HepG2 (cell line): ENCODE results near the gene PRELP. TPM values are rescaled to one million over a fixed set of nuclear protein-coding genes. Genes with fewer than 3 reads are reported as not detected.

Experiments
- ATAC-seq: fragments of 200-7000 bp; cut with Tn5 transposase; 3 replicates; pipeline ENCODE4 v1.9.1; 2020; ENCODE audit warnings: mild to moderate bottlenecking, moderate library complexity
- BruUV-seq: library from RNA; stranded (reverse); fragments of 400-500 nt; replicated peaks from 2 replicates; lab custom pipeline; 2021; lab: Mats Ljungman, UMichigan
- CTCF ChIA-PET: fragments of 300-600 bp; formaldehyde crosslinking; extraction: SDS; loops from one replicate; lab custom pipeline; 2021; ENCODE audit warnings: low total read pairs, inconsistent platforms, low intra/inter-chr PET ratio; lab: Yijun Ruan, JAX
- POLR2A ChIA-PET: fragments of 350-600 bp; sonication (Branson Sonifier 250); formaldehyde crosslinking; loops from one replicate; lab custom pipeline; 2020; ENCODE audit warnings: antibody characterized with exemption, inconsistent platforms; lab: Yijun Ruan, JAX
- DNase-seq: peaks from one replicate; pipeline ENCODE4 v3.0.0-alpha.2; 2015; ENCODE audit warnings: low spot score
- FAIRE-seq: peaks from 3 replicates; lab custom pipeline; 2011; peaks lifted over from hg19 to GRCh38; lab: Jason Lieb, UNC
- H2AFZ ChIP-seq: one replicate; pipeline ENCODE4 v1.6.1; 2011; ENCODE audit warnings: low read length, inconsistent platforms
- H3K27ac ChIP-seq: fragments of 300-600 bp; 3 replicates; pipeline ENCODE4 v1.8.0; 2011; ENCODE audit warnings: mixed run types, mild to moderate bottlenecking, mixed read lengths, low read length, inconsistent platforms; ENCODE audit not compliant: insufficient read depth; ENCODE audit errors: extremely low read length
- H3K27me3 ChIP-seq, 2 experiments: fragments of 200-600 bp in 1 of 2; 2 replicates in 1 of 2; 3 replicates in 1 of 2; pipeline versions ENCODE4 v1.6.0 to v1.8.0; 2011; ENCODE audit warnings: low read length in 2 of 2, mild to moderate bottlenecking in 2 of 2, moderate library complexity in 2 of 2, inconsistent platforms in 1 of 2; ENCODE audit not compliant: insufficient read depth in 2 of 2, control insufficient read depth in 1 of 2
- H3K36me3 ChIP-seq, 2 experiments: fragments of 200-600 bp in 1 of 2; replicated peaks in 1 of 2; 2 replicates in 1 of 2; 3 replicates in 1 of 2; pipeline versions ENCODE4 v1.5.1 to v1.8.0; 2011; ENCODE audit warnings: low read length in 2 of 2, inconsistent platforms in 1 of 2; ENCODE audit not compliant: insufficient read depth in 2 of 2, control insufficient read depth in 1 of 2
- H3K4me1 ChIP-seq: 2 replicates; pipeline ENCODE4 v1.5.1; 2012; ENCODE audit warnings: low read length, inconsistent platforms; ENCODE audit not compliant: insufficient read depth
- H3K4me2 ChIP-seq: 2 replicates; pipeline ENCODE4 v1.6.0; 2011; ENCODE audit warnings: low read depth, low read length, inconsistent platforms
- H3K4me3 ChIP-seq, 3 experiments: fragments of 200-600 bp in 1 of 3; sonication (generic), shearing (Covaris generic) in 1 of 3; replicated peaks in 1 of 3; 2 replicates each; pipeline ENCODE4 v1.5.1; 2011 to 2016; ENCODE audit warnings: low read length in 3 of 3, inconsistent platforms in 2 of 3, low read depth in 2 of 3, mild to moderate bottlenecking in 2 of 3, control low read depth in 1 of 3, mixed read lengths in 1 of 3; ENCODE audit not compliant: insufficient read depth in 1 of 3
- H3K79me2 ChIP-seq: one replicate; pipeline ENCODE4 v1.6.1; 2011; ENCODE audit warnings: low read length, inconsistent platforms; ENCODE audit not compliant: insufficient read depth
- H3K9ac ChIP-seq: 2 replicates; pipeline ENCODE4 v1.6.0; 2011; ENCODE audit warnings: mild to moderate bottlenecking, low read depth, low read length, inconsistent platforms; ENCODE audit not compliant: insufficient read depth
- H3K9me3 ChIP-seq: 2 replicates; pipeline ENCODE4 v1.5.1; 2012; ENCODE audit warnings: mild to moderate bottlenecking, low read length
- H4K20me1 ChIP-seq: 2 replicates; pipeline ENCODE4 v1.6.0; 2011; ENCODE audit warnings: inconsistent platforms, mild to moderate bottlenecking, low read length, moderate library complexity; ENCODE audit not compliant: insufficient read depth
- DRAP1 ChIP-seq: IDR thresholded peaks from 2 replicates; pipeline ENCODE4 v1.6.1; 2016; ENCODE audit warnings: missing genetic modification reagents, missing compliant biosample characterization
- FOXO4 ChIP-seq: sonication (generic); formaldehyde crosslinking; conservative IDR thresholded peaks from 2 replicates; pipeline ENCODE4 v1.8.1; 2023; ENCODE audit warnings: missing genetic modification reagents
- GTF3A ChIP-seq: sonication (generic); formaldehyde crosslinking; conservative IDR thresholded peaks from 2 replicates; pipeline ENCODE4 v1.4.0; 2020; ENCODE audit warnings: mild to moderate bottlenecking, missing genetic modification reagents
- NCOR1 ChIP-seq: fragments of 200-600 bp; sonication (generic); IDR thresholded peaks from 2 replicates; pipeline ENCODE4 v1.7.0; 2017; ENCODE audit warnings: antibody characterized with exemption, low read length, borderline replicate concordance
- NFE2L1 ChIP-seq: sonication (generic); formaldehyde crosslinking; IDR thresholded peaks from 2 replicates; pipeline ENCODE4 v1.4.0; 2020; ENCODE audit warnings: missing genetic modification reagents, mild to moderate bottlenecking, borderline replicate concordance
- SAP130 ChIP-seq: IDR thresholded peaks from 2 replicates; pipeline ENCODE4 v1.6.1; 2016; ENCODE audit warnings: low read depth
- SMARCC2 ChIP-seq: fragments of 450-650 bp; IDR thresholded peaks from 2 replicates; pipeline ENCODE4 v1.6.1; 2017; ENCODE audit warnings: antibody characterized with exemption, mild to moderate bottlenecking
- ZNF713 ChIP-seq: sonication (generic); formaldehyde crosslinking; IDR thresholded peaks from 2 replicates; pipeline ENCODE4 v1.4.0; 2020; ENCODE audit warnings: mild to moderate bottlenecking, missing genetic modification reagents
- ZSCAN9 ChIP-seq: IDR thresholded peaks from 2 replicates; pipeline ENCODE4 v1.6.1; 2016; ENCODE audit warnings: borderline replicate concordance
- WGBS: methylation state at CpG from one replicate; pipeline ENCODE4 v1.1.6; 2017; ENCODE audit warnings: low lambda C conversion rate; 5-methylcytosine and 5-hydroxymethylcytosine counted together
- in situ Hi-C: cut with HindIII; loops from 2 replicates; pipeline ENCODE4 v1.10.0; 2017; ENCODE audit warnings: low pct_unique_long_range_greater_than_20kb; ENCODE audit not compliant: extremely low pct_ligation_motif_present
- intact Hi-C: fragments of 100-400 bp; cut with micrococcal nuclease; formaldehyde crosslinking; loops from one replicate; pipeline ENCODE4 v1.10.0; 2022; ENCODE audit not compliant: unreplicated experiment
- polyA plus RNA-seq, 8 experiments: library from polyadenylated mRNA; depleted of rRNA in 3 of 8; stranded (reverse) in 7 of 8; unstranded in 1 of 8; fragments of >200 nt; fragmentation: Illumina TruSeq in 4 of 8; extraction: Trizol in 4 of 8; gene quantifications; 2 replicates each; pipeline versions ENCODE4 v1.2.1 to v1.2.3, GENCODE V29; 2011 to 2016; ENCODE audit warnings: low read depth in 4 of 8, missing spikeins in 1 of 8, mixed read lengths in 1 of 8; ENCODE audit not compliant: insufficient read depth in 1 of 8
- total RNA-seq, 5 experiments: library from RNA; depleted of rRNA; stranded (reverse); fragments of >200 nt; fragmentation: Illumina TruSeq; extraction: Trizol; gene quantifications; 2 replicates each; pipeline ENCODE4 v1.2.3, GENCODE V29; 2016; ENCODE audit warnings: low read depth in 1 of 5

Gene PRELP
- total and polyA plus RNA-seq, 2 of the 13 experiments (the other 11 are each of a cell fraction or from before 2014, with no cell fraction given), result not detected

- no peak overlapping the region for H3K4me2 ChIP-seq
- H3K36me3 ChIP-seq, result no peaks in the 10 kb centered on the region
- in situ Hi-C loops, result no loop called here
- FAIRE-seq (no peak), ATAC-seq (no peak), DNase-seq (no peak)
- H3K4me3 ChIP-seq, result no peak overlapping the region
- H3K27me3 ChIP-seq, result no peaks in the 10 kb centered on the region
- intact Hi-C loops, result no loop called here
- ChIA-PET POLR2A (no interaction called here), CTCF (no interaction called here)
- H3K9me3 ChIP-seq, result no peaks in the 10 kb centered on the region
- no peaks in the 10 kb centered on the region for H3K4me1 ChIP-seq
- no peak overlapping the region for H3K9ac ChIP-seq
- TF ChIP-seq ZSCAN9 (CRISPR knock-in tag), result no peak
- TF ChIP-seq NCOR1, result no peak
- TF ChIP-seq FOXO4 (CRISPR knock-in tag), result no peak
- no peak for TF ChIP-seq SAP130 (CRISPR knock-in tag)
- no peak for TF ChIP-seq ZNF713 (CRISPR knock-in tag)
- no peak for TF ChIP-seq SMARCC2
- no peak for TF ChIP-seq DRAP1
- TF ChIP-seq GTF3A, result no peak
- TF ChIP-seq NFE2L1 (CRISPR knock-in tag), result no peak
- H3K27ac ChIP-seq, result no peak overlapping the region
- 46% methylated on average over 3 of the region's 3 CpGs for WGBS
- no peaks in the 10 kb centered on the region for H3K79me2 ChIP-seq
- H4K20me1 ChIP-seq, result no peaks in the 10 kb centered on the region
- no TSS peak for BruUV-seq
- no peak overlapping the region for H2AFZ ChIP-seq
Measured at GRCh38 chr1:203531063-203531462, 55.5 kb downstream of the PRELP start.
